Putamen (tissue), 1 donor: ENCODE data around the gene PPAN.

Experiments used
- DNase-seq: peaks from one replicate; pipeline ENCODE4 v3.0.0-alpha.2; 2016; ENCODE audit warnings: low spot score

Gene PPAN

DNA sequence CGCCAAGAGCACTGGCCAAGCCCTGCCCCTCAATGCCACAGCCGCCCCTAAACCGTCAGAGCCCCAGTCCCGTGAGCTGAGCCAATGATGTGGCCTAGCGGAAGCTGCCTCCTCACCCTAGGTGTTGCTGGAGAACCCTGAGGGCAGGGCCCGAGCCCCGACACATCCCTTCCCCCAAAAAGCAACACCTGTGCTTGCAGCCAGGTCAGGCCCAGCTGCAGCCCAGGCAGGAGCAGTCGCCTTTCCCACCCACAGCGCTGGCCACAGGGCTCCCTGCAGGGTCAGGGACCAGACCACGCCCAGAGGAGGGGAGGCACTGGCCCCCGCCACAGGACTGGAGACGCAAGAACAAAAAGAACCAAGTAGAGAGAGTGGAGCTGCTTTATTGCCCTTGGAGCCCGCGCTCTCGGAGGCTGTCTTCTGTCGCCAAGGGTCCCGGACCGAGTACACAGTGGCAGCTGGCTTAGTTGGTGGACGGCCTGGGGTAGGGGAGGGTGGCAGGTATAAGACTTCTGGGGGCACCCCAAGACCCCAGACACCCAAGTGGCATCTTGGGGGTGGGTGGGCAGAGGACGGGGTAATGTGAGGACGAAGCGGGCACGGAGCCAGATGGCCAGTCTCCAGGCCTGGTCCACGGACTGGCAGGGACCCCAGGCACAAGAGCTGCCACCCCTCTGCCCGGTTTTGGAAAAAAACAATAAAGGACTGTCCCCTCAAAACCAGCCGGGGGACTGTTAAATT, 8.7 kb downstream of the PPAN start:
- no peak for DNase-seq

DNA sequence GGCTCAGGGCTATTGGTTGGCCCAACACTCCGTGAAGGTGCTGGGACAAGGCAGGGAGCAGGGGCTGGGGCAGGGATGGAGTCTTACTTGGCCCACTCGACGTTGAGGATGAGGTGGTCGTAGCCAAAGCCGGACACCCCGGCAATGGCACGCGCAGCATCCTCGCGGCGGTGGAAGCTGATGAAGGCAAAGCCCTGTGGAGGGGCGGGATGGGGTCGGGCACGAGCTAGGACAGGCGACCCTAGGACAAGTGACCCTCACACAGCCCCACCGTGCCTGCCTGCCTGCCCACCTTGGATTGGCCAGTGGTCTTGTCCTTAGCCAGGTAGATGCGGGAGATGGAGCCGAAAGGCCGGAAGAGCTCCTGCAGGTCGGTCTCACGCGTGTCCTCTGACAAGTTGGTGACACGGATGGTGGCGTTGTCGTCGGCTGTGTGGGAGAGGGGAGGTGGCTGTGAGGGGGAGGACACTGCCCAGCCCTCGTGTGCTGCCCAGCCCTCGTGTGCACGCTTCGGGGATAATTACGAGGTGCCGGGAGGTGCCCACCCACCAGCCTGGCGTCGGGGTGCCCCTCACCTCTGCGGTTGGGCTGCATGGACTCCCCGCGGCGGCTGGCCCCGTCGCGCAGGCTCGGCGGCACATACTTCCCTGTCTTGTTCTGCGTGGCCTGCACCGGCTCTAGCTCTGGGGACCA, 9.4 kb downstream of the PPAN start:
- no peak for DNase-seq

DNA sequence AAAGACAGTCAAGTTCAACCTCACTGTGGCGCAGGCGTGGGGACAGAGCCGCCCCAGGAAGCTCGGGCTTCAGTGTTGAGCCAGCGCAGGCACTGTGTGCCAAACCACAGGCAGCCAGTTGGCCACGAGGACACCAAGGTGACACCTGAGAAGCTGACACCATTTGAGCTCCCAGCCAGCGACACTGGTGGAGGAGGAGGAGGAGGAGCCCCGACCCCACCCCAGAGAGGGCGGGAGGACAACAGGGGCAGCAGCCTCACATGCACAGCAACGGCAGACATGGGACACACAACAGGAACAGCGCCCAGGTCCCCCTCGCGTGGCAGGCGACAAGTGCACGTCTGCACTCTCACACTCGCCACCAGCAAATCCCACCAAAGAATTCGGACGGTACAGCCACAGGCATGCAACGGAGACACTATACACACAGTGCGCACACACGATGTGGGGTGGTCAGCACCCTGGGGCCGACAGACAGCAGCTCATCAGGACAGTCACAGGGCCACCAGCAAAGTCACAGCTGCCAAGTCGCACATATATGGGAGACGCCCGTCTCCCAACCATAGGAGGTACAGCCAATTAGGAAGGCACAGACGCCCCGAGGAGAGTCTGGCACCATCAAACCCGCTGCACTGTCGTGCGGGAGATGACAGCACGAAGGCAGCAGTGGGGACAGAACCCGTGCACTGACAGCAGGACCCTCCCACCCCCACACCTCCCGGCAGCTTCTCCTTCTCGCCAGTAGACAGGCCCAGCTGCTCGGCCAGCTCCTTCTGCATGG, 10.1 kb downstream of the PPAN start:
- DNase-seq, result no peak

DNA sequence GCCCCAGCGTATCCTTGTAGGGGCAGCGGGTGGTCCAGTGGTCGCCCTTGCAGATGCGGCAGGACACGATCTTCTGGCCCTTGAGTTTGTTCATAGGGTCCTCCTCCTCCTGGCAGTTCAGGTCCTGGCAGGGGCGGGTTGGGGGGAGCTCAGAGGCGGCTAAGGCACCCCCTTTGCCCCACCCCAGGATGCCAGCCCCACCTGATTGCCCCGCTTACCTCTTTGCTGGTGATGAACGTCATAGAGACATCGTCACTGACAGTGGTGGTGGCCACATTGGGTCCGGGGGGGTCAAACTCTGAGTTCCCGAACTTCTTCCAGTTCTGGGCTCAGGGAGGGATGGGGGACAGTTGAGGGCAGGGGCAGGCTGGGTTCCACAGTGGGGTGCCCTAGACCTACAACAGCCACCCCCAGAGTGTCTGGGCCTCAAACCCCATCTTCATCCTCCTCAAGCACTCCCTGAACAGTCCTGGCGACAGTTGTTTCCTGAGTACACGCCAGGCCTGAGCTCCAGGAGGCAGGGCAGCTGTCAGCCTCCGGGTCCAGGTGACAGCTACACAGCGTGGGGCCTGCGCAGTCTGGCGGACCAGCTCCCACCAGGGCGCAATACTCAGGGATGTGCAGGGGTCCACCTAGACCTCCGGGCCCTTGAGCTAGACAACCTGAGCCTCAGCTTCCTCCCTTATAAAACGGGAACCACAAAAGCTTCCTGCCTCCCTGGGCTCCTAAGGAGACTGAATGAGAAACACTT, 10.9 kb downstream of the PPAN start:
- no peak for DNase-seq

GRCh38 chr19:10118960-10119359, 12.8 kb downstream of the PPAN start:
- no peak for DNase-seq

- no peak for DNase-seq
Measured at GRCh38 chr19:10120538-10121189, 14.5 kb downstream of the PPAN start.

- no peak for DNase-seq
Measured at GRCh38 chr19:10122045-10122444, 15.9 kb downstream of the PPAN start.

DNA sequence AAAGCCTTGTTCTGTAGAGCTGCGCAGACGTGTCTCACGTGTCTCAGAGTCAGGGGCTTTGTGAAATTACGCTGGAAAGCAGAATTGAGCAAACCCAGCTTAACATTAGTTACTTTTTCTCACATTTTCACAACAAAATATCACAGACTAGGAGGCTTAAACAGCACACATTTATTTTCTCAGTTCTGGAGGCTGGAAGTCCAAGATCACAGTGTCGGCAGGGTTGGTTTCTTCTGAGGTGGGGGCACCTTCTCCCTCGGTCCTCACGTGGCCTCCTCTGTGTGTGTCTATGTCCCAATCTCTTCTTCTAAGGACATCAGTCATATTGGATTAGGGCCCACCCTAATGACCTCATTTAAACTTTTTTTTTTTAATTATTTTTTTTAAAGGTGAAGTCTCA, 18.3 kb downstream of the PPAN start:
- no peak for DNase-seq

DNA sequence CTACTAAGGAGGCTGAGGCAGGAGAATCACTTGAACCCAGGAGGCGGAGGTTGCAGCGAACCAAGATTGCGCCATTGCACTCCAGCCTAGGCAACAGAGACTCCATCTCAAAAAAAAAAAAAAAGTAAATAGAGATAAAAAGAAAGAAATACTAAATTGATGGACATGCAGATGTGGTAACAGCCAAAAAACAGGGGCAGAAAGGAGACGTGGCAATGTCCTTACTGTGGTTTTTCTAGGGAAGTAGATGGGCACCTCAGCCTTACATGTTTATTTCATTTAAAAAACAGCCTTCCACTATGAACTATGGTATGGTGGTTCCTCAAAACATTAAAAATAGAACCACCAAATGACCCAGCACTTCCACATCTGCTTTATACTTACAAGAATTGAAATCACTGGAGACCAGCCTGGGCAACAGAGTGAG, 20.1 kb downstream of the PPAN start:
- DNase-seq, result no peak

GRCh38 chr19:10132905-10133304, 26.7 kb downstream of the PPAN start:
- DNase-seq, result no peak

DNA sequence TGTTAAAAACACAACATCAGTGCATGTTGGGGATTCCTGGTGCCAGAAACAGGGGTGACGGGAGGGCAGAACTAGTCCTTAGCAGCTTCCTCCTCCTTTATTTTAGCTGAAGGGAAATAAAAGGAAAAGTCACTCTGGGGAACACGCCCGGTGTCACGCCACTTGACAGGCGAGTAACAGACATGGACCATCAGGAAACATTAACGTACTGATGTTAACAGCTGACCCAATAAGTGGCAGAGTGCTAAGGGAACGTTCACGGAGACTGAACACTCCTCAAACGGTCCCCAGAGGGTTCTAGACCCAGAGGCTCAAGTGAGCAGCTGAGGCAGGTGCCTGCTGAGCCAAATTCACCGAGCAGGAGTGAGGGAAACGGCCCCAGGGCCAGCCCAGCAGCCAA, 27.4 kb downstream of the PPAN start:
- no peak for DNase-seq

- DNase-seq, result no peak
Measured at GRCh38 chr19:10134040-10134439, 27.9 kb downstream of the PPAN start.

DNA sequence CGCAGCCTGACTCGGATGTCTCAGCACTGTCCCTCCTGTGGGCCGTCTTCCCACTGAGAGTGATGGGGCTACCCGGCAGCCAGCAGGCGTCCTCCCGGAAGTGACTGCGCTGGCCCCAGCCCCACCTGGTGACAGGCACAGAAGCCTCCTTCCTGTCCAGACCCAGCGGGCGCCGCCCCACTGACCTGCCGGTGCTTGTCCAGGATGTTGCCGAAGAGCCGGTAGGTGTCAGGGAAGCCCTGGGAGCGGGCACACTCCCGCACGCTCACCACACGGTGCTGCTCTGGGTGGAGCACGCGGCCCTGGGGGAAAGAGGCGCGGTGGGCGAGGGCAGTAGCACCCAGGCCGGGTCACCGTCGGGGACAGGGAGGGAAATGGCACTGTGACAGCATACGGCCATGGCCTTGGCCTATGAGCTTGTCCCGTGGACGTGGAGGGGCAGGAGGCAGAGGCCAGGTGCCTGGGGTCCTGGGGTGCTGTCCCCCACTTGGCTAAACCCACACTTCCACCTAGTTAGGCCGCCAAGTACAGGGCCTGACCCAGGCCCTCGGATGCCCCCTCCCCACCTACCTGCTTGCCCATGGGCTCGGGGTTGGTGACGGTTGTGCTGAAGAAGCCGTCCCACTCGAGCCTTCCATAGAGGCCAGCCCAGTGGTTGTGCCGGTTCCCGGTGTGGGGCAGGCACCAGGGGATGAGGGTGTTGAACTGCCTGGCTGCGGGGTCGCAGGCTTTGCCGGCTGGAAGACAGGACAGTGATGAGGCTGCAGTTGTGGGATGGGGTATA, 29.6 kb downstream of the PPAN start:
- DNase-seq, result no peak

DNA sequence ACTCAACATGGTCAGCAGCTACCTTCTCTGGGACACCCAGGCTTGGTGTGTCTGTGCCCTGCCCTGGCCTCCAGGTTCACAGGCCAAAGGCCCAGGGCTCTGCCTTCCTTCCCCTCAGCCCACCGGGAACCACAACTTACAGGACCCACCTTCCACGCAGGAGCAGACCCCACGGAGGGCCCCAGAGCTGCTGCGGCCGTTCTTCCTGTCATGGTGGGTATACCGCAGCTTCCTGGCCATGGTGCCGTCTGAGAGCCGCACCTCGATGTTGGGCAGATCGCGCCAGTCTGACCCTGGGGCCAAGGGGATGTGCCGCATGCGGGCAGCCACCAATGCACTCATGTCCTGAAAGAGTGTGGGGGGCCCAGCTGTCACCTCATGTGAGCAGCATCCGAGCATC, 30.8 kb downstream of the PPAN start:
- DNase-seq, result no peak

DNA sequence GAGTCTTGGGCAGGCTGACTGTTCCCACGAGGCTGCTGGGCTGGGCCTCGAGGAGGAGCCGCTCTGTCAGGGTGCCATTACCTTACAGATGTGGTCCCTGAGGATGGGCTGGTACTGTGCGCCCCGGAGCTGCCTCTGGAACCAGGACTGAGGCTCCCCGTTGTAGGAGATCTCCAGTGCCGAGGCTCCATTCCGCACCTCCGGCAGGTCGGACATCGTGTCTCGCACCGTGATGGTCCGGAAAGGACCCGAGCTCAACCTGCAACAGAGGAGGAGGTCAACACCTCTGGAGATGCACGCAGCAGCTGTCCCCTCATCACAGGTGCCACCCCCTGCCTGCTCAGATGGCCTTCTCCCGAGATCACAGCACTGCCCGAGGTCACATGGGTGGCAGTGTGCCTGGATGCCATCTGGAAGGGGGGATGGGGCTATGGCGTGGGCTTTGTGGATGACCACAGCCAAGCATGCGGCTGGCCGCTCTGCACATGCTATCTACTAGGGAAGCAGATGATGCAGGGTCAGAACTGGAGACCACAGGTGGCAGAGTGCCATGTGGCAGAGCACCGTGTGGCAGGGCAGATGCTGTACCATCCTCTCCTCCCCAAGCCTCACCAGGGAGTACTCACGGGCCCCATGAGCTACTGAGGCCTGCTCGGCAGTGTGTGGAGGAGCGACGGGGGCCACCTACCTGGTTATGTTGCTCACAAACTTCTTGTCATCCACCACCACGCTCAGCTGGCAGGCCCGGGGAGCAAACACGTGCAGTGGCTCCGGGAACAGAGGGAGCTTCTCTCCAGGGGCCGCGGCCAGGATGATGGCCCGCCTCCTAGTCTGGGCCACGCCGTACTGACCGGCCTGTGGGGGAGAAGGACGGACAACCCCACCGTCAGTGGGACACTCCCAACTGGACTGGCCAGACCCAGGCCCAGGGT, 31.9 kb downstream of the PPAN start:
- DNase-seq, result peak; percentile 55

GRCh38 chr19:10138879-10139795, 33.0 kb downstream of the PPAN start:
- DNase-seq, result no peak

- no peak for DNase-seq
Measured at GRCh38 chr19:10139952-10140351, 33.8 kb downstream of the PPAN start.

GRCh38 chr19:10141479-10141878, 35.3 kb downstream of the PPAN start:
- no peak for DNase-seq

- no peak for DNase-seq
Measured at GRCh38 chr19:10141973-10142372, 35.8 kb downstream of the PPAN start.
